HG03066 (cell line): ENCODE measurements around the gene PIP5KL1.

Experiments used
- ATAC-seq: cut with Tn5 transposase; IDR thresholded peaks from one replicate; pipeline ENCODE4 v1.9.1; 2021; ENCODE audit warnings: low read depth; ENCODE audit not compliant: unreplicated experiment

Gene PIP5KL1

GRCh38 chr9:127935765-127936221, 5.2 kb upstream of the PIP5KL1 start:
- ATAC-seq, result no peak

- no peak for ATAC-seq
Measured at GRCh38 chr9:127934986-127935385, 4.4 kb upstream of the PIP5KL1 start.

- no peak for ATAC-seq
Measured at GRCh38 chr9:127934248-127934647, 3.7 kb upstream of the PIP5KL1 start.

- peak; percentile 29 for ATAC-seq
Measured at GRCh38 chr9:127931092-127931881, 710 bp upstream of the PIP5KL1 start.

- ATAC-seq, result no peak
Measured at GRCh38 chr9:127929625-127929979, 975 bp downstream of the PIP5KL1 start.

GRCh38 chr9:127928676-127929624, 1.6 kb downstream of the PIP5KL1 start:
- no peak for ATAC-seq

- ATAC-seq, result no peak
Measured at GRCh38 chr9:127927988-127928675, 2.4 kb downstream of the PIP5KL1 start.

GRCh38 chr9:127927201-127927987, 3.2 kb downstream of the PIP5KL1 start:
- no peak for ATAC-seq

GRCh38 chr9:127926906-127927200, 3.7 kb downstream of the PIP5KL1 start:
- no peak for ATAC-seq

- ATAC-seq, result no peak
Measured at GRCh38 chr9:127925959-127926905, 4.3 kb downstream of the PIP5KL1 start.

GRCh38 chr9:127924736-127925444, 5.7 kb downstream of the PIP5KL1 start:
- no peak for ATAC-seq

GRCh38 chr9:127923771-127924170, 6.8 kb downstream of the PIP5KL1 start:
- ATAC-seq, result no peak

GRCh38 chr9:127923046-127923445, 7.5 kb downstream of the PIP5KL1 start:
- no peak for ATAC-seq

- ATAC-seq, result no peak
Measured at GRCh38 chr9:127921557-127922120, 8.9 kb downstream of the PIP5KL1 start.

- no peak for ATAC-seq
Measured at GRCh38 chr9:127920794-127921193, 9.8 kb downstream of the PIP5KL1 start.

GRCh38 chr9:127919253-127919815, 11.2 kb downstream of the PIP5KL1 start:
- ATAC-seq, result no peak

GRCh38 chr9:127918183-127919107, 12.1 kb downstream of the PIP5KL1 start:
- no peak for ATAC-seq
